Endothelial cell (in vitro differentiated cells): ENCODE measurements around the gene PTCD2. TPM values are rescaled to one million over a fixed set of nuclear protein-coding genes. Genes with fewer than 3 reads are reported as not detected.
A peak's percentile ranks its signal among the peaks of the same experiment; 100 is the strongest.

Experiments
- DNase-seq: peaks from one replicate; pipeline ENCODE4 v3.0.0; 2021; ENCODE audit warnings: low spot score
- H3K27ac Mint-ChIP-seq: one replicate; pipeline ENCODE4 v1.8.0; 2021; ENCODE audit warnings: mixed read lengths, inconsistent platforms; ENCODE audit not compliant: unreplicated experiment
- H3K27me3 Mint-ChIP-seq: one replicate; pipeline ENCODE4 v1.8.0; 2021; ENCODE audit warnings: mild to moderate bottlenecking, moderate library complexity, mixed read lengths, inconsistent platforms; ENCODE audit not compliant: unreplicated experiment
- H3K36me3 Mint-ChIP-seq: one replicate; pipeline ENCODE4 v1.8.0; 2021; ENCODE audit warnings: mild to moderate bottlenecking, low read depth, mixed read lengths, inconsistent platforms; ENCODE audit not compliant: unreplicated experiment
- H3K4me1 Mint-ChIP-seq: one replicate; pipeline ENCODE4 v1.8.0; 2021; ENCODE audit warnings: mild to moderate bottlenecking, mixed read lengths, inconsistent platforms; ENCODE audit not compliant: unreplicated experiment
- H3K4me3 Mint-ChIP-seq: one replicate; pipeline ENCODE4 v1.8.0; 2021; ENCODE audit warnings: mild to moderate bottlenecking, mixed read lengths, inconsistent platforms; ENCODE audit not compliant: unreplicated experiment
- H3K9me3 Mint-ChIP-seq: one replicate; pipeline ENCODE4 v1.8.0; 2021; ENCODE audit warnings: mixed read lengths, inconsistent platforms; ENCODE audit not compliant: unreplicated experiment
- total RNA-seq: library from RNA; stranded (reverse); fragmentation: NEBNext Ultra II Directional; extraction: Animal tissue kit (Norgen Biotek cat#: 25700); gene quantifications from one replicate; pipeline ENCODE4 v1.2.1, GENCODE V29; 2021; ENCODE audit not compliant: unreplicated experiment
- TF ChIP-seq, protein P1 (sequence below): fragments of 200-600 bp; sonication (generic); IDR thresholded peaks from one replicate; pipeline ENCODE4 v1.5.0; 2021; ENCODE audit warnings: antibody characterized with exemption; ENCODE audit not compliant: unreplicated experiment

The PTCD2 gene
- total RNA-seq, 1 donor from 2014 or later, result 7.5 TPM

DNA sequence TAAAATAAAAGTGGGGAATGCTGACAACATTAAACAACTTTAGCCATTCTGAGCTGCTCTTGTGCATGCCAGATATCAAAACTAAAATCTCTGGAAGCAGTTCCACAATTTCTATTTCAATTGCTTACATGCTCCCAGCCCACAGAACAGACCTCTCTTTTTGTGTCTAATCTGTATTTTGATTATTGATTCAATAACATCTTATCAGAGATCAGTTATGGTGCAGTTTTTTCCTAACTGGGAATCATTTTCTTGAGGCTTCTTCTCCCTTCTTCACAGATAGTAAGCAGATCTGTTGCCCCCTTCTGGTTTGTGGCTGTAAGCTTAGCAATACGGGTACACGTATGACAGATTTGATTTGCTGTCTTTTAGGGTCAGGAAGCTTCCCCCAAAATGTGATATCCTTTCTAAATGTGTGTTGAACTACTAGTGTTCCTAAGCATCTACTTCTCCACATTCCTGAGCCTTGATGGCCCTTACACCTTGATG, 39.5 kb upstream of the PTCD2 start:
- peak; percentile 17 for DNase-seq
- H3K9me3 Mint-ChIP-seq, result no peaks in the 10 kb centered on the region
- H3K27me3 Mint-ChIP-seq, result no peaks in the 10 kb centered on the region
- H3K4me1 Mint-ChIP-seq, result no peaks in the 10 kb centered on the region
- H3K36me3 Mint-ChIP-seq, result peaks cover 16% of the 10 kb centered on the region
- no peak overlapping the region for H3K4me3 Mint-ChIP-seq
- TF ChIP-seq, protein P1, sequence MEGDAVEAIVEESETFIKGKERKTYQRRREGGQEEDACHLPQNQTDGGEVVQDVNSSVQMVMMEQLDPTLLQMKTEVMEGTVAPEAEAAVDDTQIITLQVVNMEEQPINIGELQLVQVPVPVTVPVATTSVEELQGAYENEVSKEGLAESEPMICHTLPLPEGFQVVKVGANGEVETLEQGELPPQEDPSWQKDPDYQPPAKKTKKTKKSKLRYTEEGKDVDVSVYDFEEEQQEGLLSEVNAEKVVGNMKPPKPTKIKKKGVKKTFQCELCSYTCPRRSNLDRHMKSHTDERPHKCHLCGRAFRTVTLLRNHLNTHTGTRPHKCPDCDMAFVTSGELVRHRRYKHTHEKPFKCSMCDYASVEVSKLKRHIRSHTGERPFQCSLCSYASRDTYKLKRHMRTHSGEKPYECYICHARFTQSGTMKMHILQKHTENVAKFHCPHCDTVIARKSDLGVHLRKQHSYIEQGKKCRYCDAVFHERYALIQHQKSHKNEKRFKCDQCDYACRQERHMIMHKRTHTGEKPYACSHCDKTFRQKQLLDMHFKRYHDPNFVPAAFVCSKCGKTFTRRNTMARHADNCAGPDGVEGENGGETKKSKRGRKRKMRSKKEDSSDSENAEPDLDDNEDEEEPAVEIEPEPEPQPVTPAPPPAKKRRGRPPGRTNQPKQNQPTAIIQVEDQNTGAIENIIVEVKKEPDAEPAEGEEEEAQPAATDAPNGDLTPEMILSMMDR, result peak; percentile 12
- H3K27ac Mint-ChIP-seq, result no peak overlapping the region

DNA sequence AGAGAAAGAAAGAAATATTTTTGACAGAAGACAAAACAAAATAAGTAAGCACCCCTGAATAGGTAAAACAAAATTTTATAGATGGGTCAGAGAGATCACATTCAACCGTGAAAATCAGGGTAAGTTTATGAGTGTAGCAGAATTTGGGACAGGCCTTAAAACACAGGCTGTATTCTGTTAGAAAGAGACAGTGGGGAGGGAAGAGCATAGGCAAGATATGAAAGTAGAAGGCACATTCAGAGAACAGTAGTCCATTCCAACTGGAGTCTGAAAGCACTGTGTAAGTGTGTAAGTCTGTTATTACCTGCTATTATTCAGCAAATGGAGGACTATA, 38.8 kb upstream of the PTCD2 start:
- Mint-ChIP-seq H3K27me3 (no peaks in the 10 kb centered on the region), H3K4me1 (no peaks in the 10 kb centered on the region), H3K4me3 (no peak overlapping the region), H3K27ac (no peak overlapping the region), H3K9me3 (no peaks in the 10 kb centered on the region), H3K36me3 (peaks cover 12% of the 10 kb centered on the region)
- TF ChIP-seq, protein P1, result no peak
- DNase-seq, result no peak

DNA sequence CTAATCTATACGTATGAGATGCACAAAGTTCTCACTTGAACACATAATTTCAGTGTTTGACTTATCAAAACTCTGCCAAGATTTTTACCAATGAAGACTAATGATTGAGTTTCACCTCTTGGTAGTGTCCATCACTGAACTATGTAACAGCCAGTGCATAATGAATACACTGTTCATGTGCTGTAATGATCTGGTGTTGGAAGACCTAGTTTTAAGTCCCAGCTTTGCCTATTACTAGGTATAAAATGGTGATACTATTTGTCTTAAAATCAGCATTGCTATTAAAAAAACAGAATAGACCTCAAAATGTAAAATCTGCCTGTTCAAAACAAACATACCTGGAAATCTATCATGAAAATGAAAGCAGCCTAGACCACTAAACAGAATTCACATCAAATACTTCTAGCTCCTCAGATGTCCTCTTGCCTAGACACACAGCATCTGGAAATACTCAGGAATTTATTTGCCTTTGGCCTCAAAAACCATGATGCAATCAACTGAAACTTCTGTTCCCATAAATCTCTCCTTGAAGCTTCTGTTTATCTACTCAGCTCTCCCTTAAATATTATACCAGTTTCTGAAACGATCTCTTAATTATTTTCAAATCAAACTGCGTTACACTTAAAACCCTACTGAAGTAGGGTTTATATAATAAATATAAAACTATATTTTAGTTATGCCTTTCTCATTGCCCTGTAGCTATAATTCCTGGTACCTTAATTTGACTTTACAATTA, 38.2 kb upstream of the PTCD2 start:
- Mint-ChIP-seq H3K36me3 (peaks cover 10% of the 10 kb centered on the region), H3K4me1 (no peaks in the 10 kb centered on the region), H3K27me3 (no peaks in the 10 kb centered on the region), H3K4me3 (no peak overlapping the region), H3K27ac (no peak overlapping the region), H3K9me3 (no peaks in the 10 kb centered on the region)
- DNase-seq, result no peak
- TF ChIP-seq, protein P1, result no peak

DNA sequence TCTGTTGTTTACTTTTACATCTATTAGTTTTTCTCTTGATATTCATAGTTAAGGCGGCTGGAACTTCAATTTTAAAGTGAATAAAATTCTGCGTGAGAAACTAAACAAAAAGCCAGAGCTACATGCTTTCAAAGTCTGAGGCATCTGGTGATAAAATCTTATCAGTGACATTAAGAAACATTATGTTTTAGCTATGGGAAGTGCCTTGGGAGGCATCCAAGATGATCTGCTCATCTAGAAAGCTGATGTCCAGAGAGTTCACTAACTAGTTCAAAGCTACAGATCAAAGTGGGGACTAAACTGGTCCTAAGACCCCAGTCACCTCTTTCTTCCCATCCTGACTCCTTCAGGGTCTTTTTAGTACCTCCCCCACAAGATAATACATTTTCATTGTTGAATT, 37.3 kb upstream of the PTCD2 start:
- TF ChIP-seq, protein P1, result no peak
- Mint-ChIP-seq H3K4me1 (no peaks in the 10 kb centered on the region), H3K4me3 (no peak overlapping the region), H3K36me3 (peaks cover 9% of the 10 kb centered on the region), H3K27me3 (peaks cover 2% of the 10 kb centered on the region), H3K9me3 (no peaks in the 10 kb centered on the region), H3K27ac (no peak overlapping the region)
- no peak for DNase-seq

DNA sequence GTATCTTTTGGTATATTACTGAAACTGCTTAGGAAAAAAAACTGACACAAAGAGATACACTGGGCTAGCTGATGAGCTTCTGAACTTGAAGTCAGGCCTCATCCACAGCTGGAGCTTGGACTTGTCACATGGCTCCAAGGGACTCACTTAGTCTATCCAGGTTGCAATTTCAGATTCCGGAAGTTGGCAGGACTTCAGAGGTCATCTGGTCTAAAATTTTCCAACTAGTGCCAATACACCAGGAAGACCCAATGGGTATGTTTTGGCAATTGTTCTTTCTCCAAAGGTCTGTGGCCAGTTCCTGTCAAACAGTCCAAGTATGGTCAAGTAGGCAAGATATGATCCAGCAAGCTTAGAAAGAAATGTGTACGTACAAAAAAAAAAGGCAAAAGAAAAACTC, 36.8 kb upstream of the PTCD2 start:
- no peak overlapping the region for H3K27ac Mint-ChIP-seq
- TF ChIP-seq, protein P1, result no peak
- no peak overlapping the region for H3K4me3 Mint-ChIP-seq
- H3K27me3 Mint-ChIP-seq, result peaks cover 2% of the 10 kb centered on the region
- peaks cover 9% of the 10 kb centered on the region for H3K36me3 Mint-ChIP-seq
- H3K9me3 Mint-ChIP-seq, result no peaks in the 10 kb centered on the region
- H3K4me1 Mint-ChIP-seq, result no peaks in the 10 kb centered on the region
- DNase-seq, result no peak
